Measurements from ENCODE around the gene ANP32A. TPM values are rescaled to one million over a fixed set of nuclear protein-coding genes. Genes with fewer than 3 reads are reported as not detected.

The ANP32A gene
- total RNA-seq, 1 experiment from 2014 or later = 220 TPM

GRCh38 chr15:68765602-68766368 is 54.9 kb downstream of the ANP32A start:
- Histone ChIP-seq H3K36me3 (ENCODE audit: control insufficient read depth in 1 of 2, insufficient read depth in 2 of 2, low read length in 2 of 2) (no peaks in the 10 kb centered on the region), H3K4me1 (ENCODE audit: control insufficient read depth in 1 of 2, insufficient read depth in 2 of 2, low read length in 2 of 2) (peaks cover 0 to 3% of the 10 kb centered on the region in 2 experiments; a peak in 1 of 4 replicates), H3K27ac (ENCODE audit: low read depth, low read length) (no peak overlapping the region), H3K27me3 (ENCODE audit: insufficient read depth, low read length) (no peaks in the 10 kb centered on the region), H3K4me2 (ENCODE audit: low read length) (no peak overlapping the region), H3K4me3 (replicated peaks in 1 of 2; ENCODE audit: low read depth in 1 of 2, low read length in 2 of 2) (no peak overlapping the region), H3K79me2 (ENCODE audit: insufficient read depth, low read length) (no peaks in the 10 kb centered on the region), H4K20me1 (ENCODE audit: insufficient read depth) (no peaks in the 10 kb centered on the region), H2AFZ (ENCODE audit: low read depth, low read length, poor library complexity, severe bottlenecking) (no peak overlapping the region), H3K9ac (ENCODE audit: low read length) (no peak overlapping the region), H3K9me2 (ENCODE audit: insufficient read depth) (no peaks in the 10 kb centered on the region), H3K9me3 (ENCODE audit: control insufficient read depth in 1 of 2, insufficient read depth in 1 of 2, low read depth in 1 of 2, low read length in 2 of 2) (no peaks in the 10 kb centered on the region)
- no peak for TF ChIP-seq CEBPB (IDR thresholded peaks at IDR 0.05; ENCODE audit: low read depth)
- ChIA-PET CTCF (interaction anchor here (4.3 kb wide), 1 partner anchor 110 kb away, joined by 16 read pairs; no protein-coding TSS in a partner anchor), RAD21 (ENCODE audit: low non-redundant PET in 1 of 2, low total read pairs in 2 of 2, uncharacterized antibody in 2 of 2, unreplicated experiment in 2 of 2) (no interaction called here), POLR2A (no interaction called here)
- no peak for DNase-seq (ENCODE audit: low read depth, low spot score)
- BruUV-seq (replicated peaks) = no TSS peak
- no peak for ATAC-seq
- intact Hi-C loops (cut with micrococcal nuclease) = no loop called here

GRCh38 chr15:68764090-68764489 is 56.6 kb downstream of the ANP32A start:
- ChIA-PET RAD21 (ENCODE audit: low non-redundant PET in 1 of 2, low total read pairs in 2 of 2, uncharacterized antibody in 2 of 2, unreplicated experiment in 2 of 2) (no interaction called here), POLR2A (no interaction called here), CTCF (interaction anchor here (0.6 to 4.3 kb wide), 2 partner anchors 112 to 161 kb away, joined by 3 to 16 read pairs; no protein-coding TSS in a partner anchor)
- H3K79me2 ChIP-seq (ENCODE audit: insufficient read depth, low read length) = no peaks in the 10 kb centered on the region
- no peaks in the 10 kb centered on the region for H3K9me3 ChIP-seq (ENCODE audit: control insufficient read depth in 1 of 2, insufficient read depth in 1 of 2, low read depth in 1 of 2, low read length in 2 of 2)
- no peaks in the 10 kb centered on the region for H3K9me2 ChIP-seq (ENCODE audit: insufficient read depth)
- ATAC-seq = no peak
- DNase-seq (ENCODE audit: low read depth, low spot score) = no peak
- no peaks in the 10 kb centered on the region for H4K20me1 ChIP-seq (ENCODE audit: insufficient read depth)
- intact Hi-C loops (cut with micrococcal nuclease) = no loop called here
- no peak overlapping the region for H3K4me3 ChIP-seq (replicated peaks in 1 of 2; ENCODE audit: low read depth in 1 of 2, low read length in 2 of 2)
- H3K27ac ChIP-seq (ENCODE audit: low read depth, low read length) = no peak overlapping the region
- no peaks in the 10 kb centered on the region for H3K27me3 ChIP-seq (ENCODE audit: insufficient read depth, low read length)
- no peaks in the 10 kb centered on the region for H3K36me3 ChIP-seq (ENCODE audit: control insufficient read depth in 1 of 2, insufficient read depth in 2 of 2, low read length in 2 of 2)
- no TSS peak for BruUV-seq (replicated peaks)
- H3K4me1 ChIP-seq (ENCODE audit: control insufficient read depth in 1 of 2, insufficient read depth in 2 of 2, low read length in 2 of 2) = peaks cover 0 to 3% of the 10 kb centered on the region in 2 experiments; a peak in 1 of 4 replicates
- no peak overlapping the region for H2AFZ ChIP-seq (ENCODE audit: low read depth, low read length, poor library complexity, severe bottlenecking)
- H3K9ac ChIP-seq (ENCODE audit: low read length) = no peak overlapping the region
- H3K4me2 ChIP-seq (ENCODE audit: low read length) = no peak overlapping the region
- TF ChIP-seq EZH2 (IDR thresholded peaks at IDR 0.05) = no peak
- no peak for TF ChIP-seq ZNF274 (IDR thresholded peaks at IDR 0.05; ENCODE audit: low read depth, low read length)
- TF ChIP-seq POLR2AphosphoS5 (IDR thresholded peaks at IDR 0.05; ENCODE audit: low read depth, low read length) = no peak
- TF ChIP-seq EGR1 (IDR thresholded peaks at IDR 0.05; ENCODE audit: low read depth) = no peak
- TF ChIP-seq RAD21 (IDR thresholded peaks at IDR 0.05; ENCODE audit: low read depth) = no peak
- TF ChIP-seq FOSL1 (IDR thresholded peaks at IDR 0.05; ENCODE audit: low read depth) = no peak
- TF ChIP-seq TCF7L2 (IDR thresholded peaks at IDR 0.05; ENCODE audit: borderline replicate concordance, extremely low read depth, insufficient read depth, insufficient read length) = no peak
- no peak for TF ChIP-seq JUND (IDR thresholded peaks at IDR 0.05)
- TF ChIP-seq SRF (IDR thresholded peaks at IDR 0.05; ENCODE audit: low read depth) = no peak
- no peak for TF ChIP-seq ELF1 (IDR thresholded peaks at IDR 0.05; ENCODE audit: borderline replicate concordance, low read depth)
- TF ChIP-seq SIN3A (IDR thresholded peaks at IDR 0.05; ENCODE audit: low read depth) = no peak
- TF ChIP-seq CBX3 (IDR thresholded peaks at IDR 0.05; ENCODE audit: low read depth) = no peak
- TF ChIP-seq CEBPB (IDR thresholded peaks at IDR 0.05; ENCODE audit: low read depth) = no peak
- TF ChIP-seq ZBTB33 (IDR thresholded peaks at IDR 0.05; ENCODE audit: extremely low read depth, insufficient replicate concordance, low read length) = no peak
- TF ChIP-seq ZFX (IDR thresholded peaks at IDR 0.05) = no peak
- TF ChIP-seq ATF3 (IDR thresholded peaks at IDR 0.05) = no peak
